Loucy (cell line): ENCODE data around the gene SLC25A18.

Experiments used
- H2AFZ ChIP-seq: fragments of 200-600 bp; sonication (generic); 2 replicates; pipeline ENCODE4 v1.6.0; 2016; ENCODE audit warnings: antibody characterized with exemption, mild to moderate bottlenecking, low read length, moderate library complexity
- H3F3A ChIP-seq: fragments of 200-600 bp; 2 replicates; pipeline ENCODE4 v1.6.0; 2016; ENCODE audit warnings: antibody characterized with exemption, low read depth, mild to moderate bottlenecking
- H3K27me3 ChIP-seq: fragments of 200-600 bp; sonication (generic); 2 replicates; pipeline ENCODE4 v1.6.1; 2014; ENCODE audit warnings: low read length, mild to moderate bottlenecking; ENCODE audit not compliant: insufficient read depth, poor library complexity, severe bottlenecking
- H3K36me3 ChIP-seq: fragments of 200-600 bp; sonication (generic); 2 replicates; pipeline ENCODE4 v1.6.1; 2016; ENCODE audit warnings: low read length; ENCODE audit not compliant: insufficient read depth
- H3K4me1 ChIP-seq: fragments of 200-600 bp; sonication (generic); 2 replicates; pipeline ENCODE4 v1.5.1; 2014; ENCODE audit warnings: low read length, mild to moderate bottlenecking; ENCODE audit not compliant: insufficient read depth, poor library complexity, severe bottlenecking
- H3K4me2 ChIP-seq: fragments of 200-600 bp; sonication (generic); 2 replicates; pipeline ENCODE4 v1.6.0; 2014; ENCODE audit warnings: antibody characterized with exemption, low read length, low read depth, mild to moderate bottlenecking; ENCODE audit not compliant: poor library complexity, severe bottlenecking
- H3K4me3 ChIP-seq: fragments of 200-600 bp; sonication (generic); 2 replicates; pipeline ENCODE4 v1.5.1; 2014; ENCODE audit warnings: low read length, mild to moderate bottlenecking, mixed read lengths; ENCODE audit not compliant: poor library complexity, severe bottlenecking
- H3K79me2 ChIP-seq: fragments of 200-600 bp; sonication (generic); 2 replicates; pipeline ENCODE4 v1.6.1; 2014; ENCODE audit warnings: low read length; ENCODE audit not compliant: insufficient read depth
- H3K9ac ChIP-seq: fragments of 200-600 bp; sonication (generic); 2 replicates; pipeline ENCODE4 v1.6.0; 2014; ENCODE audit warnings: mild to moderate bottlenecking, low read depth, low read length, moderate library complexity; ENCODE audit not compliant: poor library complexity, severe bottlenecking
- H3K9me2 ChIP-seq: fragments of 200-600 bp; sonication (generic); replicated peaks from 2 replicates; pipeline ENCODE4 v1.6.1; 2016; ENCODE audit warnings: low read depth, low read length, mixed read lengths
- H3K9me3 ChIP-seq: fragments of 200-600 bp; sonication (generic); 2 replicates; pipeline ENCODE4 v1.6.1; 2014; ENCODE audit warnings: mild to moderate bottlenecking, antibody characterized with exemption, low read length, low read depth; ENCODE audit not compliant: insufficient read depth
- H4K20me1 ChIP-seq: fragments of 200-600 bp; sonication (generic); 2 replicates; pipeline ENCODE4 v1.6.0; 2014; ENCODE audit warnings: antibody characterized with exemption, low read length, mild to moderate bottlenecking; ENCODE audit not compliant: insufficient read depth, poor library complexity, severe bottlenecking
- EZH2phosphoT487 ChIP-seq: fragments of 200-600 bp; IDR thresholded peaks from 2 replicates; pipeline ENCODE4 v1.6.1; 2018; ENCODE audit warnings: antibody characterized with exemption, mild to moderate bottlenecking, moderate library complexity, borderline replicate concordance
- TF ChIP-seq, protein P1 (sequence below): fragments of 200-600 bp; sonication (generic); conservative IDR thresholded peaks from 2 replicates; pipeline ENCODE4 v1.5.1; 2014; ENCODE audit warnings: mild to moderate bottlenecking, antibody characterized with exemption, low read length

Gene SLC25A18

GRCh38 chr22:17607891-17608521 is 44.7 kb downstream of the SLC25A18 start:
- Histone ChIP-seq H2AFZ (no peak overlapping the region), H4K20me1 (peaks cover 3% of the 10 kb centered on the region), H3K36me3 (peaks cover 48% of the 10 kb centered on the region; the same call in 1 of the 2 replicates), H3K9me3 (no peaks in the 10 kb centered on the region), H3K4me2 (no peak overlapping the region), H3F3A (no peaks in the 10 kb centered on the region), H3K4me1 (peaks cover 8% of the 10 kb centered on the region), H3K79me2 (peaks cover 10% of the 10 kb centered on the region; the same call in 1 of the 2 replicates), H3K9ac (no peak overlapping the region), H3K9me2 (no peaks in the 10 kb centered on the region), H3K27me3 (no peaks in the 10 kb centered on the region), H3K4me3 (no peak overlapping the region)
- TF ChIP-seq, protein P1, sequence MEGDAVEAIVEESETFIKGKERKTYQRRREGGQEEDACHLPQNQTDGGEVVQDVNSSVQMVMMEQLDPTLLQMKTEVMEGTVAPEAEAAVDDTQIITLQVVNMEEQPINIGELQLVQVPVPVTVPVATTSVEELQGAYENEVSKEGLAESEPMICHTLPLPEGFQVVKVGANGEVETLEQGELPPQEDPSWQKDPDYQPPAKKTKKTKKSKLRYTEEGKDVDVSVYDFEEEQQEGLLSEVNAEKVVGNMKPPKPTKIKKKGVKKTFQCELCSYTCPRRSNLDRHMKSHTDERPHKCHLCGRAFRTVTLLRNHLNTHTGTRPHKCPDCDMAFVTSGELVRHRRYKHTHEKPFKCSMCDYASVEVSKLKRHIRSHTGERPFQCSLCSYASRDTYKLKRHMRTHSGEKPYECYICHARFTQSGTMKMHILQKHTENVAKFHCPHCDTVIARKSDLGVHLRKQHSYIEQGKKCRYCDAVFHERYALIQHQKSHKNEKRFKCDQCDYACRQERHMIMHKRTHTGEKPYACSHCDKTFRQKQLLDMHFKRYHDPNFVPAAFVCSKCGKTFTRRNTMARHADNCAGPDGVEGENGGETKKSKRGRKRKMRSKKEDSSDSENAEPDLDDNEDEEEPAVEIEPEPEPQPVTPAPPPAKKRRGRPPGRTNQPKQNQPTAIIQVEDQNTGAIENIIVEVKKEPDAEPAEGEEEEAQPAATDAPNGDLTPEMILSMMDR, result no peak
- TF ChIP-seq EZH2phosphoT487, result no peak

- no peaks in the 10 kb centered on the region for H3K9me3 ChIP-seq
- H3K4me2 ChIP-seq, result no peak overlapping the region
- no peaks in the 10 kb centered on the region for H3K27me3 ChIP-seq
- H3K79me2 ChIP-seq, result no peaks in the 10 kb centered on the region
- no peak overlapping the region for H3K4me3 ChIP-seq
- H3K9me2 ChIP-seq, result no peaks in the 10 kb centered on the region
- H3K4me1 ChIP-seq, result no peaks in the 10 kb centered on the region
- no peak overlapping the region for H2AFZ ChIP-seq
- H3K9ac ChIP-seq, result no peak overlapping the region
- H3F3A ChIP-seq, result no peaks in the 10 kb centered on the region
- TF ChIP-seq EZH2phosphoT487, result no peak
- no peaks in the 10 kb centered on the region for H4K20me1 ChIP-seq
- H3K36me3 ChIP-seq, result peaks cover 41% of the 10 kb centered on the region; the same call in 1 of the 2 replicates
Measured at GRCh38 chr22:17612057-17612456, 48.8 kb downstream of the SLC25A18 start.

DNA sequence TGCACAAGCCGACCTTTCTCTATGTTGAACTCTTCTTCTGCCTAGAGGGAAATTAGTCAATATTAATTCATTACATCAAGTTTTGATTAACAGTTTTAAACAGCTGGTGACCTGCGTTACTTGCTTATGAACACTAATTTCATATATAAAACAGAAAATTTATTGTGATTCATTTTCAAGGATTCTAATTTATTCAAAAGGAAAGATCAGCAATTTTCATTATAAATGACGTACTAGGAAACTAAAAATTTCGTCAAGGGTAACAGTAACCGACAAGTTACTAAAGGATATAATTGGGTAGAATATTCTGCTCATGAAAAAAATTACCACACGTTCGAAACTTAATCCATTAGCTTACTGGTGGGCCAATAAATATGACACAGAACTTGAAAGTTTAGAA is 50.0 kb downstream of the SLC25A18 start:
- Histone ChIP-seq H3K4me2 (no peak overlapping the region), H3K27me3 (no peaks in the 10 kb centered on the region), H3K79me2 (no peaks in the 10 kb centered on the region), H3K9me2 (no peaks in the 10 kb centered on the region), H3K9me3 (no peaks in the 10 kb centered on the region), H4K20me1 (no peaks in the 10 kb centered on the region), H3K4me3 (no peak overlapping the region), H2AFZ (no peak overlapping the region), H3K9ac (no peak overlapping the region), H3F3A (no peaks in the 10 kb centered on the region), H3K36me3 (peaks cover 32% of the 10 kb centered on the region; the same call in 1 of the 2 replicates), H3K4me1 (no peaks in the 10 kb centered on the region)
- TF ChIP-seq, protein P1, result no peak
- TF ChIP-seq EZH2phosphoT487, result no peak

DNA sequence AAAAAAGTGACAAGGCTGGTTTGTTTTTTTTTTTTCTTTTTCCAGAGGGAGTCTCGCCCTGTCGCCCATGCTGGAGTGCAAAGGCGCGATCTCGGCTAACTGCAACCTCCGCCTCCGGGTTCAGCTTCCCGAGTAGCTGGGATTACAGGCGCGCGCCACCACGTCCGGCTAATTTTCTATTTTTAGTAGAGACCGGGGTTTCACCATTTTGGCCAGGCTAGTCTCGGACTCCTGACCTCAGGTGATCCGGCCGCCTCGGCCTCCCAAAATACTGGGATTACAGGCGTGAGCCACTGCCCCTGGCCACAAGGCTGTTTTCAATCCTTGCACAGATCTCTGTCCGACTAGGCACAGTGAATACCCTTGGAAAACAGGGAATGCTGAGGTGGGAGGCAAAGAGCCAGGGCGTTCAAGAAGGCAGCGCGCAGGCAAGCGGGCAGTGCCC is 64.7 kb downstream of the SLC25A18 start:
- H3K9ac ChIP-seq, result peak overlapping the region; percentile 86
- H3F3A ChIP-seq, result no peaks in the 10 kb centered on the region
- peak overlapping the region; percentile 99 for H3K4me3 ChIP-seq
- H3K4me2 ChIP-seq, result peak overlapping the region; percentile 92
- H3K36me3 ChIP-seq, result no peaks in the 10 kb centered on the region
- H3K27me3 ChIP-seq, result no peaks in the 10 kb centered on the region
- peaks cover 13% of the 10 kb centered on the region for H4K20me1 ChIP-seq
- H3K79me2 ChIP-seq, result peaks cover 53% of the 10 kb centered on the region
- H3K9me2 ChIP-seq, result no peaks in the 10 kb centered on the region
- H3K9me3 ChIP-seq, result no peaks in the 10 kb centered on the region
- peaks cover 8% of the 10 kb centered on the region for H3K4me1 ChIP-seq
- TF ChIP-seq EZH2phosphoT487, result no peak
- TF ChIP-seq, protein P1, result no peak
- no peak overlapping the region for H2AFZ ChIP-seq
